ENCODE measurements around the gene FANK1.
"Not testable (repeated sequence)": the region's sequence is repeated elsewhere in the genome, so short reads cannot be mapped to it uniquely, and the experiment has no call there.

FANK1 gene

GRCh38 chr10:125896088-125896934, at the start of gene FANK1:
TSS of gene FANK1 (plus strand) at chr10:125896564. CDS start at chr10:125896643, 79 bp downstream.
- DNase-seq, result peak; percentile 80

- DNase-seq, result no peak
Measured at GRCh38 chr10:125846894-125847293, 49.5 kb upstream of the FANK1 start.

- DNase-seq, result no peak
Measured at GRCh38 chr10:125848371-125848770, 48.0 kb upstream of the FANK1 start.

- no peak for DNase-seq
Measured at GRCh38 chr10:125848857-125849256, 47.5 kb upstream of the FANK1 start.

- no peak for DNase-seq
Measured at GRCh38 chr10:125849448-125849847, 46.9 kb upstream of the FANK1 start.

- DNase-seq, result no peak
Measured at GRCh38 chr10:125850766-125851731, 45.3 kb upstream of the FANK1 start.

DNA sequence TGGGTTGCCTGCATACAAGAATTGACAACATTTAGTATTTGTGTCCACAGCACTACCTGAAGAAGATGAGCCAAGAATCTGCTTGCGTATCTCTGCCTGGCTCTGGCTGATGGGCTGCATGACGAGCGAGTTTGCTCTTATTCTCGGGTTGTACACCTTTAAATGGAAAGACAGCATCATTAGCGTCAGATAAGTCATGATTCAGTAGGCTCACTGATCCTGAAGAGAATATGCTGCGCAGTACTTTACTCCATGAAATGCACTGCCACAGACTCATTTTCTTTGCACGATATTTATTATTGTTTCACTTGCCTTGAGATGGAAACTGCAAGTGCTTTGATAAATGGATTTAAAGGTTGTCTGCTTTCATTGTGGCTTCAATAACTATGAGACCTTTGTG, 43.9 kb upstream of the FANK1 start:
- no peak for DNase-seq

DNA sequence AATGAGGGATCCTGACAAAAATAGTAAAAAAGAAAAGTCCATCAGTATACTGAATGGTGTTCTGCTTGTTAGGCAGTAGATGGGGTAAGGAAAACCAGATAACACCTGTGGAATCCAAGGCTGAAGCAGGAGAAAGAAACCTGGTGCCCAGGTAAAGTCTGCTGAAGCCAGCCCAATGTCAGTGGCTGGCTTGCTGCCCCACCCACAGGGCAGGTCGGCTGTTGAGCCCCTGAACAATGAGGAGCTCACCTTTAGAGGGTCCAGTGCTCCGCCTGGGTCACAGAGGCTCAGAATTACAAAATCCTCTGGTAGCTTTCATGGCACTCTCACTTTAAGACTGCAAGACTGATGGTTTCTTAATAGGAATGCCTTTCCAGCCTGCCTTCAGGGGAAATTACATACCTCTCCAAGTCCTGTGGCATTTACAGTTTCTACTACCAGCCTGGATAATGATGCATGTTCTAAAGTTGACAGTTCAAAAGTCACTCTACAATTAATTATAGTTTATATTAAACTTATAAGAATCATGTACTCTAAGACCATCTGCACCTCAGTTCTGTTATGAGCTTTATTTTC, 39.1 kb upstream of the FANK1 start:
- no peak for DNase-seq

DNA sequence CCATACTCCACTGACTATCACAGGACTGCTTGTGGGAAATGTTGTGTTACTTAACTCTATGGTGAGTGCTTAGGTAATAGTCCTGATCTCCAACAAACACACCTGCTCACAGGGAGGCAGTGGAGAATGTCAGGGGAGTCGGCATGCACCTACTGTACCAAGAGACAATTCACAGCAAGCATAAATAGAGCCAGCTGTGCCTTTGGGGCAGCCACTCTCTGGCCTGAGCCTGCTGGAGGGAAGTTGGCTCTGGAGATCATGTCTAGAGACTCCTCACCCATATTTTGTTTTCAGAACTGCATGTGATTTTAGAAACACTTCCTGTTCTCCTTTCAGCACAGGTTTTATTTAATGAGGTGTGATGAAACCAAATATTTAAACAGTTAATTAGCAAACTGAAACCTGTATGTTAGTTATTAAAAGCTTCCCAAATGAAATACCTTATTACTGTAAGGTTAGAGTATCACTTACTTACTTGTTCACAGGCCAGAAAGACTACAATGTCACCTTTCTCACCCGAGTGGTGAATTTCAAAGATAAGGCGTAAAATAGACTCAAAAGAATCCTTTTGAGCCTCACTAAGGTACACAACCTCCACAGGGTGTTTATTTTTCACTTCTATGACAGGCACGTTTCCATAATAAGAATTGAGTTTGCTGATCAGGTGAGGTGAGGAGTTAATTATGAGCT, 37.1 kb upstream of the FANK1 start:
- DNase-seq, result no peak

DNA sequence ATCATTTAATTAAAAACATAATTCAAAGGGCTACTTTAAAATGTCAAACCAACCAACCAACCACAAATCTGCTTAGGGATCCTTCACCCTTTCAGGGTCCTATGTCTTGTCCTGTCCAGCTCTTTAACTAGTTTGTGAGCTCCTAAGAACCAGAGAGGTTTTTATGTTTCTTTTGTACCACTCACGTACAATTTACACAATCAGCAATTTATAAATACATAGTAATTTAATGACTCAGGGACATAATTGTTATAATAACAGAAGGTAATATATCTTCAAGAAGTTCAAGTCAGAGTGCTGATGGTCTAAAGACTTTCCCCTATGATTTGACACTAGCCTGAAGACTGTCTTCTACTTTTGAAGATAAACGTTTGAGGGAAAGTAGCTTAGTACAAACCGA, 31.2 kb upstream of the FANK1 start:
- DNase-seq, result no peak

DNA sequence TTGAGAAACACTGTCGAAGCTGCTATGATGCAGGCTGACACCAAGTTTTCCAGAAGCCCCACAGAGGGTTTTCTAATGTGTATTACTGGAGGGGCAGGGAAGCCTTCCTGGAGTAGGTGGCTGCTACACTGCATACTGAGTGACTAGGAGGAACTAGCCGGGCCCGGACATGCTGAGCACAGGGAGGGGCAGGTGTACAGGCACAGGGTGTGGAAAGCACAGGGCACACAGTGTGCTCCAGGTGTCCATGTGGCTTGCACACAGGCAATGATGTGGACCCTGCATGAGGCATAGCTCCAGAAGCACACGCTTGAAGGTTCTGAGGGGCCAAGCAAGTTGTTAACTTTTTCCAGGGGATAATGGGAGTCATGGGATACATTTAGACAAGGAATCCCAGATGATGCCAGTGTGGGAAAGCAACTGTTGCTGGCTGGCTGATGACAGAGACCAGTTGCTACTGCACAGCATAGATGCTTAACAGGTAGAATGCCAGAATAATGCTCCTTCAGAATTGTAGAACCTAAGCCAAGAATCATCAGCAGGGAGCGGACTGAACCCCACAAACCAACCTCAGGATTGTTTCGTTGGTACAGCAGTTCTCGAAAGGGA, 29.8 kb upstream of the FANK1 start:
- DNase-seq, result no peak

DNA sequence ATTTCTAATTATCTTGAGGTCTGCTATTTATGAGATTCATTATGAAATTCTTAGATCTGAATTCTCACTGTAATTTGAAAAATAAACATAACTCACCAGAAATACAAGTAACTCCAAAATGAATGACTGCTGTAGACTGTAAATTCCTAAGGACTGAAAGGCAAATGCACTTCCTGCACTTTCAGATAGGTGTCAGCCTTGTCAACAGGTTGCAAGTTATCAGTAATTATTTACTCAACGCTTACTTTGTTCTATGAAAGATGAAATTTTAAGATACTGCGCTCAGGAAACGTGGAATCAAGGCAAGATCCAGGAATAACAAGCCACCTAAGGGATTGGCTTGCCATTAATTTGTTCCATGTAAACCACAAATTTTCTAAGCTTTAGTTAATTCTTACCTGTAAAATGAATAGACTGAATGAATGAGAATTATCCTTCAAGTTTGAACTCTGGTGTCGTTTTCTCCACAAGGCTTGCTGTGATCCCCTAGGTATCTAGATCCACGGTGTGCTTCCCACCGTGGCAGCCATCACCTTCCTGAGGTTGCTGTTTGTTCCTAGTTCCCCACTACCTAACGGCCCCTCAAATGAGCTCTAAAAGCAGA, 27.9 kb upstream of the FANK1 start:
- DNase-seq, result peak; percentile 7

DNA sequence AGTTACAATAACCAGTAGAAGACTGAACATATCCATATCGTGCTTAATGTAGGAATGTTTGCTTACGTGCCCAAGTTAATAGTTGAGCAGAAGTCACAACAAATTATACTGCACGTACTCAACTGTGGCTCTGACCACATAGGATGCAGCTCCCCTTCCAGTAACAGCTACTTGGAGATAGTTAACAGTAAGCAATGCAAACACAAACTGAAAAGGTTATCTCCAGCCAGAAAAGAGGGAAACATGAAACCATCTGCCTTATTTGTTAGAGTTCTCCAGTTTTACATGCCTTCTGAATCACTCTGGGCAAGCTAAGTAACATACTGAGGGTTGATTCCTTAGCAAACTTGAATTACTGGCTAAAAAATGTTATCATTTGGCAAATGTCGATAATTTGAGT, 25.0 kb upstream of the FANK1 start:
- no peak for DNase-seq

- DNase-seq, result no peak
Measured at GRCh38 chr10:125878957-125879835, 17.2 kb upstream of the FANK1 start.

GRCh38 chr10:125880719-125881118, 15.6 kb upstream of the FANK1 start:
- no peak for DNase-seq

DNA sequence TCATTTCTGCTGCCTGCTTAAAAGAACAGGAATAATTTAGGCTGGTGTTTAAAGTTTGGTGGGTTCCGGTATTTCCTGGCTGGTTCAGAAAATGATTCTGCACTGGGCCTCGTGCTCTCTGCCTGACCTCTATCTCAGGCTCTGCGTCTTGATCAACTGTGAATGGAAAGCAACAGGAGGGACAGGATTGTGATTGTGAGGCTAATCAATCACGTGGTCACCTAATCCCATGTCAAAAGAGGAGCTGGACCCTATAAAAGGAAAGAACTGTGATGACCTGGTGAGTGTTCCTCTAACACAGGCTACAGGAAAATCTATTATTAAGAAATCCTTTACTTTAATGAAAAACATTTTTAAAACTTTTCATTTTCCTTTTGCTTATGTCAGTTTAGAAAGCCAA, 15.2 kb upstream of the FANK1 start, which contains the start of gene DHX32:
Gene DHX32, minus strand, starts transcription at position 101 of the 400 bp plus-strand sequence. CDS start 468 bp downstream, outside the sequence.
- no peak for DNase-seq

- DNase-seq, result no peak
Measured at GRCh38 chr10:125882596-125882995, 13.8 kb upstream of the FANK1 start.

DNA sequence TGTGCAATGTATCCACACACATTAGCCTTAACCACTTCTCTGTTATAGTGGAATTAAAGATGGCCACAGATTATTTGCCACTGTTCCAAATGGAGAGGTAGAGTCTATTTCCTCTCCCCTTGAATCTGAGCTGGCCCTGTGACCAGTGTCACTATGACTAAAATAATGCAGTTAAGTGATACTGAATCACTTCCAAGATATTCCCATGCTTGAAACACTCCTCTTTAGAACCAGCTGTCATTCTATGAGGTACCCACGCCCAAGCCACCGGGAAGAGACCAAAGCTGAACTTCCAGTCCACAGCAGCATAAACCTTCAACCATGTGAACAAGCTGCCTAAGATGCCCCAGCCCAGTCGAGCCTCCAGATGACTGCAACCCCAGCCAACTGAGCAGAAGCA, 13.2 kb upstream of the FANK1 start:
- DNase-seq, result no peak

DNA sequence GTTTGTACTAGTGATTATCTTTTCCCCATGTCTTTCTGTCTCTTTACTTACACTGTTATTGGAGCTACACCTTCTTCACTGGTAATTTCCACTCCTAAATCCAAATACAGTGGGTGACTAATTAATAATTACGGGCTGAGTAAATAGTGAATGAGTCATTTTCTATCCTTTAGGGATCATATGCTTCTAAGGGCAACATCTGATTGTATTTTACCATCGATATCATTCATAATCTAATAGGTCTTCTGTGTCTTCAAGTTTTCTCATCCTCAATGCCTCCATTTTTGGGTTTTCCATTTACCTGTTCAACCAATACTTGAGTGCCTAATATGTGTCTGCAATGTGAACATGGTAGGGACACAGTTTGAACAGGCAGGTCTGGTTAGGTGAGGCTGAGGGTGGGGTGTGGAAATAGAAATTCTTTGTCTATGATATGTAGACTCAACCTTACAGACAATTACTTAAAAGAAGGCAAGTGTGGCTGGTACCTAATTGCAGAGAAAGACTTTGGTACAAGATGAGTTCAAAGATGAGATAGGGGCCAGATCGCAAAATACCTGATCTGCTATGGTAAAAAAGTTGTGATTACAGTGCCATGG, 9.4 kb upstream of the FANK1 start:
- DNase-seq, result no peak

DNA sequence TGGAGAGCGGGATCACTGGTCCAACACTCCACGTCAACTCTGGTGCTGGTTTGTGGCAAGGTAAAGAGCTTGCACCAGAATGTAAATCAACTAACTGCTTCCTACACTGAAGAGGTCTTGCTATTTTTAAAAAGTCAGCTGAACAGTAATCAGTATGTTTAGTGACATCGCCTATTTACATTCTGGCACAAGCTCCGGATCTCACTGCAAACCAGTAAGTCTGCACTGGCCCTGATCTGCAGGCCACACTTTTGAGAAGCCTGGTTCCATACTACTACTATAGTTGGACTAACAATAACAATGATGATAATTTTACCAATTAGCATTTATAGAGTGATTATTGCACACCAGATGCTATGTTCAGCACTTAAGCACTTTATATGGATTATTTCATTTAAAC, 6.9 kb upstream of the FANK1 start:
- not testable (repeated sequence) for DNase-seq
